HepG2 (cell line): ENCODE measurements around the gene C2orf92. TPM values are rescaled to one million over a fixed set of nuclear protein-coding genes. Genes with fewer than 3 reads are reported as not detected.

Source experiments
- ATAC-seq: fragments of 200-7000 bp; cut with Tn5 transposase; 3 replicates; pipeline ENCODE4 v1.9.1; 2020; ENCODE audit warnings: mild to moderate bottlenecking, moderate library complexity
- BruUV-seq: library from RNA; stranded (reverse); fragments of 400-500 nt; replicated peaks from 2 replicates; lab custom pipeline; 2021; lab: Mats Ljungman, UMichigan
- CTCF ChIA-PET: fragments of 300-600 bp; formaldehyde crosslinking; extraction: SDS; loops from one replicate; lab custom pipeline; 2021; ENCODE audit warnings: low total read pairs, inconsistent platforms, low intra/inter-chr PET ratio; lab: Yijun Ruan, JAX
- POLR2A ChIA-PET: fragments of 350-600 bp; sonication (Branson Sonifier 250); formaldehyde crosslinking; loops from one replicate; lab custom pipeline; 2020; ENCODE audit warnings: antibody characterized with exemption, inconsistent platforms; lab: Yijun Ruan, JAX
- DNase-seq: peaks from one replicate; pipeline ENCODE4 v3.0.0-alpha.2; 2015; ENCODE audit warnings: low spot score
- FAIRE-seq: peaks from 3 replicates; lab custom pipeline; 2011; peaks lifted over from hg19 to GRCh38; lab: Jason Lieb, UNC
- H2AFZ ChIP-seq: one replicate; pipeline ENCODE4 v1.6.1; 2011; ENCODE audit warnings: low read length, inconsistent platforms
- H3K27ac ChIP-seq: fragments of 300-600 bp; 3 replicates; pipeline ENCODE4 v1.8.0; 2011; ENCODE audit warnings: mixed run types, mild to moderate bottlenecking, mixed read lengths, low read length, inconsistent platforms; ENCODE audit not compliant: insufficient read depth; ENCODE audit errors: extremely low read length
- H3K27me3 ChIP-seq, 2 experiments: fragments of 200-600 bp in 1 of 2; 2 replicates in 1 of 2; 3 replicates in 1 of 2; pipeline versions ENCODE4 v1.6.0 to v1.8.0; 2011; ENCODE audit warnings: low read length in 2 of 2, mild to moderate bottlenecking in 2 of 2, moderate library complexity in 2 of 2, inconsistent platforms in 1 of 2; ENCODE audit not compliant: insufficient read depth in 2 of 2, control insufficient read depth in 1 of 2
- H3K36me3 ChIP-seq, 2 experiments: fragments of 200-600 bp in 1 of 2; replicated peaks in 1 of 2; 2 replicates in 1 of 2; 3 replicates in 1 of 2; pipeline versions ENCODE4 v1.5.1 to v1.8.0; 2011; ENCODE audit warnings: low read length in 2 of 2, inconsistent platforms in 1 of 2; ENCODE audit not compliant: insufficient read depth in 2 of 2, control insufficient read depth in 1 of 2
- H3K4me1 ChIP-seq: 2 replicates; pipeline ENCODE4 v1.5.1; 2012; ENCODE audit warnings: low read length, inconsistent platforms; ENCODE audit not compliant: insufficient read depth
- H3K4me2 ChIP-seq: 2 replicates; pipeline ENCODE4 v1.6.0; 2011; ENCODE audit warnings: low read depth, low read length, inconsistent platforms
- H3K4me3 ChIP-seq, 3 experiments: fragments of 200-600 bp in 1 of 3; sonication (generic), shearing (Covaris generic) in 1 of 3; replicated peaks in 1 of 3; 2 replicates each; pipeline ENCODE4 v1.5.1; 2011 to 2016; ENCODE audit warnings: low read length in 3 of 3, inconsistent platforms in 2 of 3, low read depth in 2 of 3, mild to moderate bottlenecking in 2 of 3, control low read depth in 1 of 3, mixed read lengths in 1 of 3; ENCODE audit not compliant: insufficient read depth in 1 of 3
- H3K79me2 ChIP-seq: one replicate; pipeline ENCODE4 v1.6.1; 2011; ENCODE audit warnings: low read length, inconsistent platforms; ENCODE audit not compliant: insufficient read depth
- H3K9ac ChIP-seq: 2 replicates; pipeline ENCODE4 v1.6.0; 2011; ENCODE audit warnings: mild to moderate bottlenecking, low read depth, low read length, inconsistent platforms; ENCODE audit not compliant: insufficient read depth
- H3K9me3 ChIP-seq: 2 replicates; pipeline ENCODE4 v1.5.1; 2012; ENCODE audit warnings: mild to moderate bottlenecking, low read length
- H4K20me1 ChIP-seq: 2 replicates; pipeline ENCODE4 v1.6.0; 2011; ENCODE audit warnings: inconsistent platforms, mild to moderate bottlenecking, low read length, moderate library complexity; ENCODE audit not compliant: insufficient read depth
- ATF1 ChIP-seq: IDR thresholded peaks from 2 replicates; pipeline ENCODE4 v1.6.1; 2016; ENCODE audit warnings: mild to moderate bottlenecking, control low read depth
- GATAD1 ChIP-seq: IDR thresholded peaks from 2 replicates; pipeline ENCODE4 v1.6.1; 2016; ENCODE audit warnings: missing genetic modification reagents, missing compliant biosample characterization
- HOMEZ ChIP-seq: IDR thresholded peaks from 2 replicates; pipeline ENCODE4 v1.6.1; 2016; ENCODE audit warnings: low read depth
- MBNL3 ChIP-seq: fragments of 250-450 bp; sonication (Bioruptor Pico); conservative IDR thresholded peaks from 2 replicates; pipeline ENCODE4 v1.8.0; 2022; ENCODE audit warnings: mild to moderate bottlenecking, inconsistent platforms
- NFIC ChIP-seq: IDR thresholded peaks from 2 replicates; pipeline ENCODE4 v1.6.1; 2012; ENCODE audit warnings: mild to moderate bottlenecking, low read length, inconsistent platforms
- NFRKB ChIP-seq: fragments of 450-650 bp; IDR thresholded peaks from 2 replicates; pipeline ENCODE4 v1.6.1; 2017
- RFXANK ChIP-seq: IDR thresholded peaks from 2 replicates; pipeline ENCODE4 v1.6.1; 2016
- RORA ChIP-seq: sonication (generic); formaldehyde crosslinking; IDR thresholded peaks from 2 replicates; pipeline ENCODE4 v1.5.0; 2020; ENCODE audit warnings: mild to moderate bottlenecking, missing genetic modification reagents, moderate library complexity
- SMAD1 ChIP-seq: sonication (generic); formaldehyde crosslinking; IDR thresholded peaks from 2 replicates; pipeline ENCODE4 v1.4.0; 2020; ENCODE audit warnings: missing genetic modification reagents, low read depth, mild to moderate bottlenecking, borderline replicate concordance
- SRSF9 ChIP-seq: fragments of 200-400 bp; formaldehyde crosslinking; IDR thresholded peaks from 2 replicates; pipeline ENCODE4 v1.6.1; 2018; ENCODE audit warnings: borderline replicate concordance, mild to moderate bottlenecking, low read depth, low read length; ENCODE audit not compliant: insufficient read depth, poor library complexity, severe bottlenecking
- TBL1XR1 ChIP-seq: fragments of 150-350 bp; IDR thresholded peaks from 2 replicates; pipeline ENCODE4 v1.6.1; 2014; ENCODE audit warnings: borderline replicate concordance, low read length; ENCODE audit not compliant: partially characterized antibody
- ZNF280B ChIP-seq: sonication (generic); formaldehyde crosslinking; IDR thresholded peaks from 2 replicates; pipeline ENCODE4 v1.5.0; 2020; ENCODE audit warnings: missing genetic modification reagents, mild to moderate bottlenecking, borderline replicate concordance
- ZNF607 ChIP-seq: sonication (generic); formaldehyde crosslinking; IDR thresholded peaks from 2 replicates; pipeline ENCODE4 v1.5.1; 2020; ENCODE audit warnings: missing genetic modification reagents, mild to moderate bottlenecking, borderline replicate concordance
- ZNF672 ChIP-seq: sonication (generic); formaldehyde crosslinking; IDR thresholded peaks from 2 replicates; pipeline ENCODE4 v1.8.1; 2022; ENCODE audit warnings: missing genetic modification reagents
- ZNF746 ChIP-seq: sonication (generic); formaldehyde crosslinking; IDR thresholded peaks from 2 replicates; pipeline ENCODE4 v1.8.0; 2022; ENCODE audit warnings: mild to moderate bottlenecking, missing genetic modification reagents
- ZNF761 ChIP-seq: sonication (generic); formaldehyde crosslinking; conservative IDR thresholded peaks from 2 replicates; pipeline ENCODE4 v1.4.0; 2020; ENCODE audit warnings: mild to moderate bottlenecking, missing genetic modification reagents
- ZNF883 ChIP-seq: sonication (generic); formaldehyde crosslinking; IDR thresholded peaks from 2 replicates; pipeline ENCODE4 v1.5.1; 2020; ENCODE audit warnings: mild to moderate bottlenecking, missing genetic modification reagents; ENCODE audit errors: not compliant biosample characterization
- WGBS: methylation state at CpG from one replicate; pipeline ENCODE4 v1.1.6; 2017; ENCODE audit warnings: low lambda C conversion rate; 5-methylcytosine and 5-hydroxymethylcytosine counted together
- in situ Hi-C: cut with HindIII; loops from 2 replicates; pipeline ENCODE4 v1.10.0; 2017; ENCODE audit warnings: low pct_unique_long_range_greater_than_20kb; ENCODE audit not compliant: extremely low pct_ligation_motif_present
- intact Hi-C: fragments of 100-400 bp; cut with micrococcal nuclease; formaldehyde crosslinking; loops from one replicate; pipeline ENCODE4 v1.10.0; 2022; ENCODE audit not compliant: unreplicated experiment
- polyA plus RNA-seq, 8 experiments: library from polyadenylated mRNA; depleted of rRNA in 3 of 8; stranded (reverse) in 7 of 8; unstranded in 1 of 8; fragments of >200 nt; fragmentation: Illumina TruSeq in 4 of 8; extraction: Trizol in 4 of 8; gene quantifications; 2 replicates each; pipeline versions ENCODE4 v1.2.1 to v1.2.3, GENCODE V29; 2011 to 2016; ENCODE audit warnings: low read depth in 4 of 8, missing spikeins in 1 of 8, mixed read lengths in 1 of 8; ENCODE audit not compliant: insufficient read depth in 1 of 8
- total RNA-seq, 5 experiments: library from RNA; depleted of rRNA; stranded (reverse); fragments of >200 nt; fragmentation: Illumina TruSeq; extraction: Trizol; gene quantifications; 2 replicates each; pipeline ENCODE4 v1.2.3, GENCODE V29; 2016; ENCODE audit warnings: low read depth in 1 of 5

C2orf92 gene
- total and polyA plus RNA-seq, 2 of the 13 experiments (the other 11 are each of a cell fraction or from before 2014, with no cell fraction given): 4.9 to 5.0 TPM

GRCh38 chr2:97676620-97677019, 7.1 kb downstream of the C2orf92 start:
- in situ Hi-C loops: no loop called here
- Histone ChIP-seq H3K27me3 (no peaks in the 10 kb centered on the region), H3K9ac (no peak overlapping the region), H3K79me2 (no peaks in the 10 kb centered on the region), H3K27ac (no peak overlapping the region), H3K4me1 (no peaks in the 10 kb centered on the region), H3K36me3 (no peaks in the 10 kb centered on the region), H4K20me1 (no peaks in the 10 kb centered on the region), H2AFZ (no peak overlapping the region), H3K4me3 (no peak overlapping the region), H3K9me3 (no peaks in the 10 kb centered on the region), H3K4me2 (no peak overlapping the region)
- ChIA-PET CTCF (no interaction called here), POLR2A (interaction anchor here (1.3 kb wide), 1 partner anchor 12 kb away, joined by 4 read pairs; no protein-coding TSS in a partner anchor)
- ATAC-seq: no peak
- no peak for DNase-seq
- 86% methylated on average over 1 of the region's 1 CpG for WGBS
- no peak for FAIRE-seq
- intact Hi-C loops: no loop called here
- TF ChIP-seq MBNL3 (CRISPR knock-in tag) (no peak), RFXANK (no peak), ZNF672 (no peak), TBL1XR1 (no peak), SMAD1 (CRISPR knock-in tag) (no peak), ZNF883 (CRISPR knock-in tag) (no peak), RORA (CRISPR knock-in tag) (no peak), ZNF280B (CRISPR knock-in tag) (no peak), ZNF746 (no peak), NFIC (no peak), SRSF9 (no peak), NFRKB (no peak), ATF1 (CRISPR knock-in tag) (no peak), ZNF761 (no peak), GATAD1 (CRISPR knock-in tag) (no peak), HOMEZ (CRISPR knock-in tag) (no peak), ZNF607 (no peak)
- no TSS peak for BruUV-seq
